Transverse colon (tissue), 4 donors: ENCODE measurements around the gene TWF2. TPM values are rescaled to one million over a fixed set of nuclear protein-coding genes. Genes with fewer than 3 reads are reported as not detected.

Source experiments
- DNase-seq: peaks from one replicate; pipeline ENCODE4 v3.0.0-alpha.2; 2019
- H3K27ac ChIP-seq, 4 donors: fragments of 200-600 bp; sonication (generic); 2 replicates each; pipeline ENCODE4 v1.5.1; 2016 to 2018; ENCODE audit warnings: inconsistent platforms in 4 of 4
- H3K27me3 ChIP-seq: fragments of 200-600 bp; sonication (generic); 2 replicates; pipeline ENCODE4 v1.5.1; 2017; ENCODE audit warnings: inconsistent platforms
- H3K36me3 ChIP-seq, 4 donors: fragments of 200-600 bp; sonication (generic); 2 replicates each; pipeline ENCODE4 v1.5.1; 2017 to 2019; ENCODE audit warnings: inconsistent platforms in 4 of 4
- H3K4me1 ChIP-seq, 4 donors: fragments of 200-600 bp; sonication (generic); 2 replicates each; pipeline ENCODE4 v1.5.1; 2017 to 2020; ENCODE audit warnings: inconsistent platforms in 4 of 4
- H3K4me3 ChIP-seq, 4 donors: fragments of 200-600 bp; sonication (generic); 1 replicate in 1 of 4; 2 replicates in 3 of 4; pipeline versions ENCODE4 v1.5.1 to v1.6.1; 2017 to 2019; ENCODE audit warnings: inconsistent platforms in 4 of 4
- H3K9me3 ChIP-seq, 2 donors: fragments of 200-600 bp; sonication (generic); 2 replicates each; pipeline ENCODE4 v1.5.1; 2017 to 2019; ENCODE audit warnings: inconsistent platforms in 2 of 2
- EP300 ChIP-seq: sonication (generic); formaldehyde crosslinking; IDR thresholded peaks from one replicate; pipeline ENCODE4 v1.6.1; 2017; ENCODE audit warnings: antibody characterized with exemption, low read depth
- POLR2A ChIP-seq: fragments of 450-650 bp; IDR thresholded peaks from one replicate; pipeline ENCODE4 v1.6.1; 2016; ENCODE audit warnings: antibody characterized with exemption, mild to moderate bottlenecking, moderate library complexity
- POLR2AphosphoS5 ChIP-seq, 3 donors: sonication (generic); formaldehyde crosslinking; IDR thresholded peaks; one replicate each; pipeline ENCODE4 v1.6.1; 2016; ENCODE audit warnings: antibody characterized with exemption in 3 of 3
- WGBS, 2 donors: methylation state at CpG; one replicate each; pipeline ENCODE4 v1.1.5; 2018; ENCODE audit warnings: low coverage in 1 of 2; 5-methylcytosine and 5-hydroxymethylcytosine counted together
- in situ Hi-C, 4 donors: fragments of 200-750 bp; cut with MboI; loops; one replicate each; pipeline versions ENCODE4 v1.15.0 to v1.15.1; 2017; ENCODE audit warnings: low sequenced_read_pairs in 3 of 4, low pct_ligation_motif_present in 1 of 4, low pct_unique_long_range_greater_than_20kb in 1 of 4
- intact Hi-C: fragments of 100-400 bp; cut with DNase I; formaldehyde crosslinking; loops from one replicate; pipeline ENCODE4 v1.15.1; 2023; ENCODE audit warnings: low total_unique reads
- total RNA-seq, 4 donors: library from RNA; depleted of rRNA; stranded (reverse); fragments of >200 nt; gene quantifications; one replicate each; pipeline ENCODE4 v1.1.0, GENCODE V29; 2016
- TF ChIP-seq, protein P1 (sequence below), 5 experiments: fragments of 200-600 bp in 3 of 5; fragments of 450-650 bp in 2 of 5; sonication (generic) in 3 of 5; IDR thresholded peaks; 1 replicate in 2 of 5; 2 replicates in 3 of 5; pipeline ENCODE4 v1.5.1; 2016 to 2017; ENCODE audit warnings: antibody characterized with exemption in 5 of 5, inconsistent platforms in 3 of 5, mild to moderate bottlenecking in 2 of 5, moderate library complexity in 1 of 5

The TWF2 gene
- total RNA-seq, 4 donors from 2014 or later = 29.9 to 82.7 (median 61.0) TPM

DNA sequence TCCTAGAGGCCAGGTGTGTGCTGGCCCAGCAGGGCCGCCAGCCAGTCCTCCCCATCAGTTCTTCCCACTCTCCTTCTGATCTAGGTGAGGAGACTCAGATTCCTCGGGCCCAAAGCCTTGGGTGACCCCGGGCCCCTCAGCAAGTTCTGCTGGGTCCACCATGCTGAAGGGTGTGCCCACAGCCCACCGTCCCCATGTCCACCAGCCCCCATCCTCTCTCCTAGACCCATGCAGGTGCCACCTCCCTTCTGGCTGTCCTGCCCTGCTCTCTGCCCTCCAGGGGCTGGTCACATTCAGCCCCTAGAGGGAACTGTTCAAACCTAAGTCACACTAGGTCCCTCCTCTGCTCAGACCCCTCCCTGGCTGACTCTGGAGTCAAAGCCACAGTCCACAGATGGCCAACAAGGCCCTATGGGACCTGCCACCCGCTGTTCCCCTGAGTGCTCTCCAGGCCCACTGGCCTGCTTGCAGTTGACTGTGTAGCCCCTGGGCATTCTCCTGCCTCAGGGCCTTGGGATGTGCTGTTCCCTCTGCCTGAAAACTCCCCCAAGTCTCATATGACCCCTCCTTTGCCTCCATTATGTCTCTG lies 12.6 kb downstream of the TWF2 start:
- in situ Hi-C loops = loop anchor here in 2 of 4 donors (25.0 kb wide), 1 partner anchor 111 kb away; no protein-coding TSS in a partner anchor
- H3K9me3 ChIP-seq = no peaks in the 10 kb centered on the region
- TF ChIP-seq, protein P1, sequence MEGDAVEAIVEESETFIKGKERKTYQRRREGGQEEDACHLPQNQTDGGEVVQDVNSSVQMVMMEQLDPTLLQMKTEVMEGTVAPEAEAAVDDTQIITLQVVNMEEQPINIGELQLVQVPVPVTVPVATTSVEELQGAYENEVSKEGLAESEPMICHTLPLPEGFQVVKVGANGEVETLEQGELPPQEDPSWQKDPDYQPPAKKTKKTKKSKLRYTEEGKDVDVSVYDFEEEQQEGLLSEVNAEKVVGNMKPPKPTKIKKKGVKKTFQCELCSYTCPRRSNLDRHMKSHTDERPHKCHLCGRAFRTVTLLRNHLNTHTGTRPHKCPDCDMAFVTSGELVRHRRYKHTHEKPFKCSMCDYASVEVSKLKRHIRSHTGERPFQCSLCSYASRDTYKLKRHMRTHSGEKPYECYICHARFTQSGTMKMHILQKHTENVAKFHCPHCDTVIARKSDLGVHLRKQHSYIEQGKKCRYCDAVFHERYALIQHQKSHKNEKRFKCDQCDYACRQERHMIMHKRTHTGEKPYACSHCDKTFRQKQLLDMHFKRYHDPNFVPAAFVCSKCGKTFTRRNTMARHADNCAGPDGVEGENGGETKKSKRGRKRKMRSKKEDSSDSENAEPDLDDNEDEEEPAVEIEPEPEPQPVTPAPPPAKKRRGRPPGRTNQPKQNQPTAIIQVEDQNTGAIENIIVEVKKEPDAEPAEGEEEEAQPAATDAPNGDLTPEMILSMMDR (IDR thresholded peaks at IDR 0.05) = no peak
- no peak for TF ChIP-seq EP300
- TF ChIP-seq POLR2A = no peak
- TF ChIP-seq POLR2AphosphoS5 (IDR thresholded peaks at IDR 0.05) = no peak
- DNase-seq = no peak
- H3K36me3 ChIP-seq = peaks cover 0 to 23% (median 7%) of the 10 kb centered on the region in 4 donors
- no peak overlapping the region for H3K4me3 ChIP-seq
- H3K4me1 ChIP-seq = no peaks in the 10 kb centered on the region
- whole genome bisulfite sequencing, 2 donors = 79% methylated on average over 5 of the region's 5 CpGs; no CpG with 5 or more reads in 1 of the 2 donors
- intact Hi-C loops = no loop called here
- no peaks in the 10 kb centered on the region for H3K27me3 ChIP-seq
- H3K27ac ChIP-seq = peak overlapping the region in 1 of 4 donors; percentile 44

DNA sequence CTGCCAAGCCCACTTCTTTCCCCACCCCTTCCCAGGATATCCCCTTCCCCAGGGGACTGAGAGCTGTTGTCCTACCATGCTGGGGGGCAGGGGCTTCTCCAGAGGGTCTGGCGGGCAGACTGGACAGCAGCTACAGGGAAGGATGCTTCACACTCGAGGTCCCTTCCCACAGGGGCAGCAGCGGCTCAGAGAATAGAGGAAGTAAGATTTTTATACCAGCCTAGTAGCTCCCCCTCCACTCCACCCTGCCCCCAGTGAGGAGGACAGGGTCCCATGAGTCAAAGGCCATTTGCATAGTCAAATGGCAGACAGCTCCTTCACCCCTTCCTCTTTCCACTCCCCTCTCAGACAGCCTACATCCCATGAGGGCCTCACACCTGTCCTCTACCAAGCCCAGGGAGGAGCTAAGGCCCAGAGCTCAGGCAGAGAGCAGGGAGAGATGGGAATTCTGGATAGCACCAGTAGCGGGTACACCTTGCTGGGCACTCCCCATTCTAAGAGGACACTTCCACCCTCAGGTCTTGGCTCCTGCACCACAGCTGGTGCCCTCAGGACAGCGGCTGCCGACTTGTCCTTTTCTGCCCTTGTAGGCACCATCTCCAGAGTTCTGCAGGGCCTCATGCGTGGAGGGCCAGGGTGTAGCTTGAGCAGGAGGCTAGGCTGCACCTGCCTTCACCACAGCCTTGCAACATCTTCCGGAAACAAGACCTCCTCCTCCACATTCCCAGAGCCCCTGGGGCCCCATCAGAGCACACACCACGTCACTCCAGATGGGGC lies 13.3 kb downstream of the TWF2 start, which contains the start of gene TLR9:
TLR9 (minus strand) TSS at position 194 of the 777 bp plus-strand sequence; CDS start at position 78, 116 bp downstream.
- in situ Hi-C loops (loop anchor here in 2 of 4 donors (25.0 kb wide), 1 partner anchor 112 kb away; no protein-coding TSS in a partner anchor), intact Hi-C loops (no loop called here)
- H3K4me1 ChIP-seq = peaks cover 0 to 1% (median under 1%) of the 10 kb centered on the region in 4 donors
- H3K36me3 ChIP-seq = peaks cover 0 to 16% (median 7%) of the 10 kb centered on the region in 4 donors
- no peak within 1 kb of the TSS for H3K4me3 ChIP-seq
- no peaks in the 10 kb centered on the region for H3K9me3 ChIP-seq
- DNase-seq = peak; percentile 63
- 65% methylated on average over 9 of the region's 9 CpGs; no CpG with 5 or more reads in 1 of the 2 donors for WGBS, 2 donors
- TF ChIP-seq, protein P1 (IDR thresholded peaks at IDR 0.05) = no peak
- TF ChIP-seq POLR2A (peak; percentile 19), POLR2AphosphoS5 (IDR thresholded peaks at IDR 0.05) (peak in 1 of 3 donors; percentile 50), EP300 (no peak)
- no peaks in the 10 kb centered on the region for H3K27me3 ChIP-seq
- H3K27ac ChIP-seq = peak within 1 kb of the TSS in 1 of 4 donors; percentile 44

DNA sequence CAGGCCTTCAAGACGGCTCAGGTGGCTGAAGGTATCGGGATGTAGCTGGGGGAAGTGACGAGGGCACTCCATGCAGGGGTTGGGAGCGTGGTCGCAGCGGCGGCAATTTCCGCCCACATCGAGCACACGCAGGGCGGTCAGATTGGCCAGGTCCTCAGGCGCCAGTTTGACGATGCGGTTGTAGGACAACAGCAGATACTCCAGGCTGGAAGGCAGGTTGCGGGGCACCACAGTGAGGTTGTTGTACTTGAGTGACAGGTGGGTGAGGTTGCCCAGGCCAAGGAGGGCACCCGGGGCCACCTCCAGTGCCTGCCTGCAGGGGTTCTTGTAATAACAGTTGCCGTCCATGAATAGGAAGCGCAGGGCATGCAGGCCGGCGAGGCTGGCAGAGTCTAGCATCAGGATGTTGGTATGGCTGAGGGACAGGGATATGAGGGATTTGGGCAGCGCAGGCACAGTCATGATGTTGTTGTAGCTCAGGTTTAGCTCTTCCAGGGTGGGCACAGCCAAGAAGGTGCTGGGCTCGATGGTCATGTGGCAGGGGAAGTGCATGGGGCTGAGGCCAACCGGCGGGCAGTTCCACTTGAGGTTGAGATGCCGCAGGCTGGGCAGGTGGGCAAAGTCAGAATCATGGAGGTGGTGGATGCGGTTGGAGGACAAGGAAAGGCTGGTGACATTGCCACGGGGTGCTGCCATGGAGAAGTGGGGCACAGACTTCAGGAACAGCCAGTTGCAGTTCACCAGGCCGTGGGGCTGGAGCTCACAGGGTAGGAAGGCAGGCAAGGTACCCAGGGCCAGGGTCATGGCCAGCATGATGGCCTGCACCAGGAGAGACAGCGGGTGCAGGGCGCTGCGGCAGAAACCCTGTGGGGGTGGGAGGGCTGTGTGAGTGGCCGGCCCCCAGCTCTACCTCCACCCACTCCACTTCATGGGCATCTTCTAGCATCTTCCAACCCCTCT lies 15.2 kb downstream of the TWF2 start:
- no peak overlapping the region for H3K4me3 ChIP-seq
- no peak overlapping the region for H3K27ac ChIP-seq
- H3K27me3 ChIP-seq = no peaks in the 10 kb centered on the region
- intact Hi-C loops = no loop called here
- 90 to 93% methylated on average over 3 to 32 of the region's 32 CpGs for WGBS, 2 donors
- H3K36me3 ChIP-seq = peaks cover 0 to 2% (median under 1%) of the 10 kb centered on the region in 4 donors
- H3K9me3 ChIP-seq = no peaks in the 10 kb centered on the region
- no peak for DNase-seq
- TF ChIP-seq, protein P1 (IDR thresholded peaks at IDR 0.05) = no peak
- TF ChIP-seq EP300 (no peak), POLR2AphosphoS5 (IDR thresholded peaks at IDR 0.05) (no peak), POLR2A (no peak)
- in situ Hi-C loops = no loop called here
- H3K4me1 ChIP-seq = peaks cover 0 to 10% (median 2%) of the 10 kb centered on the region in 4 donors
